Activated CD4-positive, alpha-beta T cell treated with anti-CD3 and anti-CD28 coated beads for 48 hours (primary cell): ENCODE data around the gene PDIA2.
"Not testable (repeated sequence)": the region's sequence is repeated elsewhere in the genome, so short reads cannot be mapped to it uniquely, and the experiment has no call there.

ENCODE experiments used
- DNase-seq: peaks from one replicate; pipeline ENCODE4 v3.0.0-alpha.2; 2020

PDIA2 gene, protein sequence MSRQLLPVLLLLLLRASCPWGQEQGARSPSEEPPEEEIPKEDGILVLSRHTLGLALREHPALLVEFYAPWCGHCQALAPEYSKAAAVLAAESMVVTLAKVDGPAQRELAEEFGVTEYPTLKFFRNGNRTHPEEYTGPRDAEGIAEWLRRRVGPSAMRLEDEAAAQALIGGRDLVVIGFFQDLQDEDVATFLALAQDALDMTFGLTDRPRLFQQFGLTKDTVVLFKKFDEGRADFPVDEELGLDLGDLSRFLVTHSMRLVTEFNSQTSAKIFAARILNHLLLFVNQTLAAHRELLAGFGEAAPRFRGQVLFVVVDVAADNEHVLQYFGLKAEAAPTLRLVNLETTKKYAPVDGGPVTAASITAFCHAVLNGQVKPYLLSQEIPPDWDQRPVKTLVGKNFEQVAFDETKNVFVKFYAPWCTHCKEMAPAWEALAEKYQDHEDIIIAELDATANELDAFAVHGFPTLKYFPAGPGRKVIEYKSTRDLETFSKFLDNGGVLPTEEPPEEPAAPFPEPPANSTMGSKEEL

DNA sequence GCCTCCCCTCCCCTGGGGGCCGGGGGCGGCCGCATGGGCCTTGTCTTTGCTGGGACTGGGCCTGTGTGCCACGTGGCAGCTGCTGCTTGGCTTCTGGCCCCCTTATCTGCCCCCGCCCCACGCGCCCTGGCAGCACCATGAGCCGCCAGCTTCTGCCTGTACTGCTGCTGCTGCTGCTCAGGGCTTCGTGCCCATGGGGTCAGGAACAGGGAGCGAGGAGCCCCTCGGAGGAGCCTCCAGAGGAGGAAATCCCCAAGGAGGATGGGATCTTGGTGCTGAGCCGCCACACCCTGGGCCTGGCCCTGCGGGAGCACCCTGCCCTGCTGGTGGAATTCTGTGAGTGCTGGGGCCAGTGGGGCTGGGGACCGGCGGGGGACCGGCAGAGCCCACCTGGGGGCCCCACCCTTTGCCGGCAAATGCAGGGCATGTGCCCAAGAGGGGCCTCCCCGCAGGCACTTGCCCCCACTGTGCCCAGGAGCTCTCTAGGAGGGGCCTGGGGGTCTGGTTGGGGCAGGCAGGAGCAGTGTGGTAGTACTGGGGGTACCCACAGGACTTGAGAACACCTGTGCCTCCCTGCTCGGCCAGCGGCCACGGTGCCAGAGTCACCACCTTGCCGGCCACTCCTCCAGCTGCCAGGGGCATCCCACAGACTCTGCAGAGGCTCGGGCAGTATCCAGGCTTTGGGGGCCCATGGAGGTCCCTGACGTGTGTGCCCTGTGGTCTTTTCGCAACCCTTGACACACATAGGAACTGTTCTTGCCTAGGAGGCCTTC, at the start of gene PDIA2:
Gene PDIA2, plus strand, starts transcription at position 132 of the 773 bp plus-strand sequence. Its CDS starts 6 bp downstream, at position 138.
- no peak for DNase-seq

DNA sequence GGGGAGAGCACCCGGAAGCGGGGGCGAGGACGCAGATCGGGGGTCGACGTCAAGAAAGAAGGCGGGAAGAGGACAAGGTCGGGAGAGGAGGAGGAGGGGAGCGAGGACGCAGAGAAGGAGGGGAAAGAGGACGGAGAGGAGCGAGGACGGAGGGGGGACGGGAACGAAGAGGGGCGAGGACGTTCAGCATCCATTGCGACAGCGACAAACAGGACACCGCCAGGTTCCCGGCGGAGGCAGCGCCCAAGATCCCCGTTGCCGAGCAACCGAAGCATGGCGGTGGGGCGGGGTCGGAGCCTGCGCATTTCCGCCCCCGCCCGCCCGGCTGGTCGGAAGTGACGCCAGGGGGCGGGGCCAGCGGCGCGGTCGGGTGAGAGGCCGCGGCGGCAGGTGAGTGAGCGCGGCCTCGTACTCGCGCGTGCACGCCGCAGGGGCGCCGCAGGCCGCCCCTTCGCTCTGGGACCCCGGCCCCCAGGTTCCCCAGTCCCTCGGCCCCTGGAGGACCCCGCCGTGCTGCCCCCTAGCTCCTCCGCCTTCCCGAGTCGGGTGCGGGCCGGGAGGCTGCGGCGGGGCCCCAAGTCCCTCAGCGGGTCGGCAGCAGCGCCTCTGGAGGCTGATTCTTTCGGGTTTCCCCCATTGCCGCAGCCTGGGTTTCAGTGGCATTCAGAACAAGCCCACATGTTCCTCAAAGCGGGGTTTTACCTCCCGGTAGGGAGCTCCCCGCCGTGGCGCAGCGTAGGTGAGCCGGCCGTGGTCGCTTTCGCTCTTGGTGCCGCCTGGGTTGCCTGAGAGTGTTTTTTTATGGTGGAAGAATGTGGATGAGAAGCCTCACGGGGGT, 48.3 kb upstream of the PDIA2 start, which contains the start of gene FAM234A:
Gene FAM234A, plus strand, starts transcription at position 354 of the 838 bp plus-strand sequence. CDS start 19,593 bp downstream, outside the sequence.
- DNase-seq, result peak; percentile 97

DNA sequence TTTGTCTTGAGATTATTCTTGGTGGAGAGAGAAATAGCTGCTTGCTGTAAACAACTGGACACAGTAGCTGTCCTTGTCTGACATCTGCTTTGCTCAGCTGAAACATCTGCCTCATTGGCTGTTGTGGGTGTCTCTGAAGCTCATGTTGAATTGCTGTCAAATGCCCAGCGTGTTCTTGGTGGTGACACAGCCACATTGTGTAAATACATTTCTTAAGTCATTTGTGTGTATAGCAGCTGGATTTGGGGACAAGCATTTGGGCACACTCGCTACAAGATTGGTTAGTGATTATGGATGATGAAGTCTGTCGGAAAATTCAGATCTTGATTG, 43.1 kb upstream of the PDIA2 start:
- no peak for DNase-seq

DNA sequence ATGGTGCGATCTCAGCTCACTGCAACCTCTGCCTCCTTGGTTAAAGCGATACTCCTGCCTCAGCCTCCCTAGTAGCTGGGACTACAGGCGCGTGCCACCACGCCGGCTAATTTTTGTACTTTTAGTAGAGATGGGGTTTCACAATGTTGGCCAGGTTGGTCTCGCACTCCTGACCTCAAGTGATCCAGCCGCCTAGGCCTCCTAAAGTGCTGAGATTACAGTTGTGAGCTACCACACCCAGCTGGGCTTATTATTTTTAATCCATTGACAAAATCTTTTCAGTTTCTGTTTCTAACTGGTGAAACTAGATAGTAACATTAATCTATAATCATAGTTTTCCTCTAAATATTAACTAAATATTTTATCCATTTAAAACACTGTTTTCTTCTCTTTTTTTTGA, 42.4 kb upstream of the PDIA2 start:
- DNase-seq, result no peak

DNA sequence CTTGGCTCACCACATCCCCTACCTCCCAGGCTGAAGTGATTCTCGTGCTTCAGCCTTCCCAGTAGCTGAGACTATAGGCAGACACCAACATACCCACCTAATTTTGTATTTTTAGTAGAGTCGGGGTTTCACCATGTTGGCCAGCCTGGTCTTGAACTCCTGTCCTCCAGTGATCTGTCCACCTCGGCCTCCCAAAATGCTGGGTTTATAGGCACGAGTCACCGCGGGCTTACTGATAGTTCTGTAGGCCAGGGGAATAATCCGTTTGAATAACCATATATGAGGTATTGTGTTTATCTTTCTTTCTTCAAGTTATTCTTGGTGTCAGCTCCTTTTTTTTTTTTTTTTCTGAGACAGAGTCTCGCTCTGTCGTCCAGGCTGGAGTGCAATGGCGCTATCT, 40.7 kb upstream of the PDIA2 start:
- DNase-seq, result no peak

DNA sequence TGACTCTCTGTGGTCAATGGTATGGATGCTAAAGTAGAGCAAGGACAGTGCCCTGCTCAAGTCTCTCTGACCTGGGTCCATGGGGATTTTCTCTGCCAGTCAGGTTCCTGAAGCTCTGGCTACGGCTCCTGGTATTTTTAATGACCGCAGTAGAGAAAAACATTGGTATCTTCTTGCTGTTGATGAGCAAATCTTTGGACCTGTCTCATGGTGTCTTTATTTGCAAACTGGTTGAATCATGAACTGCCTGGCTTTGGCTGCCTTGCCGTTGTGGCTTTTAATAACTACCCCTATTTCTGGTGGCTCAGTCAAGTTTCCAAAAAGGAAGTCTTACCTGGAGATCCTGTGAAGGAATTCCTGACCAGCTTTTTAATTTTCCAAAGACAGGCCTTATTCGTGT, 39.6 kb upstream of the PDIA2 start:
- DNase-seq, result no peak

DNA sequence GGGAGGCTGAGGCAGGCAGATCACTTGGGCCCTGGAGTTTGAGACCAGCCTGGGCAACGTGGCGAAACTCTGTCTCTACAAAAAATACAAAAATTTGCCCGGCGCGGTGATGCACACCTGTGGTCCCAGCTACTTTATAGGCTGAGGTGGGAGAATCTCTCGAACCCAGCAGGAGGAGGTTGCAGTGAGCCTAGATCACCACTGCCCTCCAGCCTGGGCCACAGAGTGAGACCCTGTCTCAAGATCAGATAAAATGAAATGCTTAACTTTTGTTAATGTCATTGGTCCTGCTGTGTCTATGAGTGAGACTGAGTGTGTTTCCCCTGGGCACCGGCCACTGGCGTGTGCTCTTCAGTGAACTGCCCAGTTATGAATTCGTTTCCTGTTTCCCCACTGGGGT, 37.9 kb upstream of the PDIA2 start:
- no peak for DNase-seq

DNA sequence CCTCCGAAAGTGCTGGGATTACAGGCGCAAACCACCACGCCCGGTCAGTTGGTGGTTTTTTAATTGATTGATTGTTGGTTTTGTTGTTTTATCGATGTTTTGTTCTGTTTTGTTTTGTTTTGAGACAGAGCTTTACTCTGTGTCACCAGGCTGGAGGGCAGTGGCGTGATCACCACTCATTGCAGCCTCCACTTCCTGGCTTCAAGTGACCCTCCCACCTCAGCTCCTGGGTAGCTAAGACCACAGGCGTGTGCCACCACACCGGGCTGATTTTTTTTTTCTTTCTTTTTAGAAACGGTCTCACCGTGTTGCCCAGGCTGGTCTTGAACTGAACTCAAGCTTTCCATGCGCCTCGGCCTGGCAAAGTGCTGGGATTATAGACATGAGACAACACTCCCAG, 35.9 kb upstream of the PDIA2 start:
- no peak for DNase-seq

DNA sequence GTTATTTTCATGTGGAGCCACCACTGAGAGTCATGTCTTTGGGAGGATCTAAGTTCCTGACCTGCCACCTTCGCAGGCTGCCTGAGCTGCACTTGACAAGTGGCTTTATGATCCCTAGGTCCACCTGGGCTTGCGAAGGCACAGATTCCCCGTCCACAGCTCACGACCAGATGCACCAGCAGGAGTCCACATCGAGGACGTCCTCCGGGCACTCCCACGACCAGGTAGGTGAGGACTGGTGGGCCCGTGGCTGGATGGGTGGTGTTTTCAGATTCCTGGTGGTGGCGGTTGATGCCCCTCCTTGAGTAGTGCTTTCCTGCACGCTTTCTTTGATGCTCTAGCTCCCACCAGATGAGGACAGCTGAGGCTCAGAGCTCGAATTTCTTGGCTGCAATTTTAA, 33.5 kb upstream of the PDIA2 start:
- DNase-seq, result no peak

DNA sequence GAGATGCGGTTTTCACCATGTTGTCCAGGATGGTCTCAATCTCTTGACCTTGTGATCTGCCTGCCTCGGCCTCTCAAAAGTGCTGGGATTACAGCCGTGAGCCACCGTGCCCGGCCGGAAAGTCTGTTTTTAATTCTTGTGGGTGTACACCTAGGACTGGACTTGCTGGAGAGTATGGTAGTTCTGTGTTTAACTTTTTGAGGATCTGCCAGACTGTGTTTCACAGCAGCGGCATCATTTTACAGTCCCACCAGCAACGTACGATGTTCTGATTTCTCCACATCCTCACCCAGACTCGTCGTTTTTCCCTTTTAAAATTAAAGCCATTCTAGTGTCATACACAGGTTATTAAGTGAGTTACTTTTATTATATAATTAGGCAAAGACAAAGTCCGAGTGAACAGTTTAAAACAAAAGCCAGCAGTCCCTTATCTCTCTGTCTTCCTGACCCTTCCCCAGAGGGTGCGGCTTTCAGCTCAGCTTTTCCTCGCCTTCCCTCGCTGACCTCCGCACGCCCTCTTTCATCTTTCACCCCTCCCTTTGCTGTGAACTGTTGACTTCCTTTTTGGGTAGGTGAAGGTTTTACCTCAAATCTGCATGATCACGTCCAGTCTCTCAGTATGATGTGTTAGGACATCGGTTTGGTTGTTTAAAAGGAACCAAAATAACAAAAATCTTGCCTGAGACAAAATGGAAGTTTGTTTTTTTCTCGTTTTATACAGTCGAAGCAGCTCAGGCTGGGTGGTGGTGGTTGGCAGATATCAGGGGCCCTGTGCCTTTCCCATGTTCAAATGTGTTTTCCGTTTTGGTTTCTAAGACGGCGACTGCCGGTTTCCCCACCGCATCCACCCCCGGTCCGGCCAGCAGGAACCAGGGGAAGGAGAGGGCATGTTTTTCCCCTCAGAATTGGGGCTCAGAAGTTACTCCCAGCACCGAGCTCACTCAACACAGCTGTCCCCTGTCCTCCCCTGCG, 30.3 kb upstream of the PDIA2 start:
- peak; percentile 38 for DNase-seq

DNA sequence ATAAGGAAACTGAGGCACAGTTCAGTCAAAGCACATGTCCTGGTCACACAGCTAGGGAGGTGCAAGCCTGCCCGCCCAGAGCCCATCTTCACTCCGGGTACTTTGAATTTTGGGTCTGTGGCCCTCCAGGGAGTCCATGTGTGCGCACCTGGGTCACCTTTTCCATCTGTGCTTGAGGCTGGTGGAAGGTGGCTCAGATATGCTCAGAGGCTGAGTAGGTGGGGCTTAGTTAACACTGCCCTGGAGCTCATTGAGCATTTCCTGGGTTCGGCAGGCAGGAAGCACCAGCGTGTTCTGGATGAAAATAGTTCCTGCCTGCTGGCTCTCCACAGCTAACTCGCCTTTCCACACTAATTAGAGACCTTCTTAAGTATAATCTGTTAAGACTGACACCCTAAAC, 29.1 kb upstream of the PDIA2 start:
- no peak for DNase-seq

DNA sequence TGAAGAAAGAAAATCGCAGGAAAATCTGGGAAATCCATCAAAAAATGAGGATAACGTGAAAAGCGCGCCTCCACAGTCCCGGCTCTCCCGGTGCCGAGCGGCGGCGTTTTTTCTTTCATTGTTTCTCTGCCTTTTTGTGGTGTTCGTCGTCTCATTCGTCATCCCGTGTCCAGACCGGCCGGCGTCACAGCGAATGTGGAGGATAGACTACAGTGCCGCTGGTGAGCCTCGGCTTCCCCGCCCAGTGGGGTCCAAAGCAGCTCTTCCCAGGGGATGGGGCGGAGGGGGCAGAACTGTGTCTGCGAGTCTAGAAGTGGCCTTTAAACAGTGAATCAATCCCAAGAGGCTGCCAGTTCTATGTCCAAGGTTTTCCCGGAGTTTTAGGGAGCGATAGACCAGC, 28.5 kb upstream of the PDIA2 start:
- DNase-seq, result no peak

DNA sequence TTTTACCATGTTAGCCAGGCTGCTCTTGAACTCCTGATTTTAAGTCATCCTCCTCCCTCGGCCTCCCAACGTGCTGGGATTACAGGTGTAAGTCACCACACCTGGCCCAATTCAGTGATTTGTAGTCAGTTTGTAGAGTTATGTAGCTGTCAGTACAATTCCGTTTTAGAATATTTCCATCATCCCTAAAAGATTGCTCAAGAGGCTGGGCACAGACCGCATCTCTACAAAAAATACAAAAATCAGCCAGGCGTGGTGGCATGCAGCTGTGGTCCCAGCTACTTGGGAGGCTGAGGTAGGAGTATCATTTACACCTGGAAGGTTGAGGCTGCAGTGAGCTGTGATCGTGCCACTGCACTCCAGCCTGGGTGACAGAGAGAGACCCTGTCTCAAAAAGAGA, 27.8 kb upstream of the PDIA2 start:
- no peak for DNase-seq

DNA sequence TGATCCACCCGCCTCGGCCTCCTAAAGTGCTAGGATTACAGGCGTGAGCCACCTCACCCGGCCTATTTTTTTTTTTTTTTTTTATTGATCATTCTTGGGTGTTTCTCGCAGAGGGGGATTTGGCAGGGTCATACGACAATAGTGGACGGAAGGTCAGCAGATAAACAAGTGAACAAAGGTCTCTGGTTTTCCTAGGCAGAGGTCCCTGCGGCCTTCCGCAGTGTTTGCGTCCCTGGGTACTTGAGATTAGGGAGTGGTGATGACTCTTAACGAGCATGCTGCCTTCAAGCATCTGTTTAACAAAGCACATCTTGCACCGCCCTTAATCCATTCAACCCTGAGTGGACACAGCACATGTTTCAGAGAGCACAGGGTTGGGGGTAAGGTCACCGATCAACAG, 24.9 kb upstream of the PDIA2 start:
- not testable (repeated sequence) for DNase-seq

DNA sequence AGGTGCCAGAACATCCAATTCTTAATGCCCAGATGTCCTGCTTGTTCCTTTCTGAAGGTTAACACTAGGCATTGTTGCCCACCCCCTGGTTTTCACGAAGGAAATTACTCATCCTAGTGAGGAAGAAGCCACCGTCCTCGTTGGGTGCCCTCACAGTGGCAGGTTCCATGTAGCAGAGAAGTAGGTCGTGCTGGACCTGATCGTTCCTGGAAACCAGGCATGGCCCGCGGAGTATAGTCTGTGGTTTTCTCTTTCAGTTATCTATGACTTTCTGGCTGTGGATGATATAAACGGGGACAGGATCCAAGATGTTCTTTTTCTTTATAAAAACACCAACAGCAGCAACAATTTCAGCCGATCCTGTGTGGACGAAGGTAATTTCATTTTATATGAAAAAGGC, 23.7 kb upstream of the PDIA2 start:
- no peak for DNase-seq

DNA sequence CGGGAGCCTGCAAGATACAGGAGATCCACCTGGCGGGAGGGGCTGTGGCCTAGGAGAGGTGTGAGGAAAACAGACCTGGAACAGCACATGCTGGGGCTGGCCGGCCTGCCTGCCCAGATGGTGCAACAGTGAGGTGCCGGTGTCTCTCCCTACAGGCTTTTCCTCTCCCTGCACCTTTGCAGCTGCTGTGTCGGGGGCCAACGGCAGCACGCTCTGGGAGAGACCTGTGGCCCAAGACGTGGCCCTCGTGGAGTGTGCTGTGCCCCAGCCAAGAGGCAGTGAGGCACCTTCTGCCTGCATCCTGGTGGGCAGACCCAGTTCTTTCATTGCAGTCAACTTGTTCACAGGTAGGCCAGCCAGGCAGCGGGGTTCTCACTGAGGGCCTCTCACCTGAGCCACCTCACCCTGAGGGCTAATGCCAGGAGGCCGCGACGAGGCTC, 23.1 kb upstream of the PDIA2 start:
- no peak for DNase-seq

DNA sequence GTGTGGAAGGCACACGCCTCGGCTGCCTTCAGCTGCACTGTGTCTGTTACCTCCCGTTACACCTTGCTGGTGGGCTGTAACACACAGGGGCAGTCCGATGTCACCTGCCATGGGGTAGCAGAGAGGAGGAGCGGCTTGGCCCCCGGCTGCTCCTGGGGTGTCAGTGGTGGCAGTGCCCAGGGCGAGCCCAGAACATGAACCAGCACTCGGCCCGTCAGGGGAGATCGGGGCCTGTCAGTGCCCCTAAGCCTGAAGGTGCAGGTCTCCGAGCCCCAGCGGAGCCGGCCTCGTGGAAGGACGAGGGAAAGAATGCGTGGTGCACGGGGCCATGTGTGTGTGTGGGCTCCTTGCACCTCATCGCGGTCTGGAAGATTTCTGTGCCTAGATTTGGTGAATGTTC, 22.6 kb upstream of the PDIA2 start:
- no peak for DNase-seq

DNA sequence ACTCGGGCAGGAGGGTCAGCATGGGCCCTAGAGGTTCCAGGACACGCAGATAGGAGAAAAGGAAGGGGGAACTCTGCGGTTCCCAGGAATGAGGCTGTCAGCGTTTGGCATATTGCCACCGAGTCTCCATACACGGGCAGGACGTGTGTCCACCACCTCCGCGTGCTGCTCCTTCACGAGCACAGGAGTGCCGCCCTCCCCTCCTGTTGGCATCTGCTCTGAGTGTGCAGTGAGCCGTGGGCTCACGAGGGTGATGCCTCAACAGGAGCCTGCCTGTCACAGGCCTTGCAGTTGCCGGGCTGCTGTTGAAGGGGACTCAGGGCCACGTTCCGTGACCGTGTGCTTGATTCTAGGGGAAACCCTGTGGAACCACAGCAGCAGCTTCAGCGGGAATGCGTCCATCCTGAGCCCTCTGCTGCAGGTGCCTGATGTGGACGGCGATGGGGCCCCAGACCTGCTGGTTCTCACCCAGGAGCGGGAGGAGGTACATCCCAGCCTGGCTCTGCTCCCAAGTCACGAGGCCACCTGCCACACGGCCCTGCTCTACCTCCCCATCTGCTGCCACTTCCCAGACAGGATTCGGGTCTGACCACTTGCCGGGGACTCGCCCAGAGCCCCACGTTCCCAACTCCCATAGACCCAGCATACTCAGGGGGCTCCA, 21.8 kb upstream of the PDIA2 start:
- DNase-seq, result no peak

DNA sequence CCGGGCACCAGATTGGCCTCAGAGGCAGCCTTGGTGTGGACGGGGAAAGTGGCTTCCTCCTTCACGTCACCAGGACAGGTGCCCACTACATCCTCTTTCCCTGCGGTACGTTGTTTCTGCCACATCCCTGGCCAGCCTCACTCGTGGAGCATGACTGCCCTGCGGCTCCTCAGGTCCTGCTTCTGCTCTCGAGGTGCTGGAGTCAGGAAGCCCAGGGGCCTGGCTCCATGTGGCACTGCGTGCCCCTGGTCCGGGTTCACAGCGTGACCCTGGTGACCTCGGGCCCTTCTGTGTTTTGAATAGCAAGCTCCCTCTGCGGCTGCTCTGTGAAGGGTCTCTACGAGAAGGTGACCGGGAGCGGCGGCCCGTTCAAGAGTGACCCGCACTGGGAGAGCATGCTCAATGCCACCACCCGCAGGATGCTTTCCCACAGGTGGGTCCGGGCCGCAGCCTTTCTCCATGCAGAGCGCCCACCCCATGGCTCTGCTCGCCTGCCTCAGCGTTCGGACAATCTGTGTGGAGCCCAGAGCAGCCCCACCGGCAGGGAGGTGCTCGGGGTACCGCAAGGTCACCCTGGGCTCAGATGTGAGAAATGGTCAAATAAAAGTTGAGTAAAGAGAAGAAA, 20.7 kb upstream of the PDIA2 start:
- no peak for DNase-seq

DNA sequence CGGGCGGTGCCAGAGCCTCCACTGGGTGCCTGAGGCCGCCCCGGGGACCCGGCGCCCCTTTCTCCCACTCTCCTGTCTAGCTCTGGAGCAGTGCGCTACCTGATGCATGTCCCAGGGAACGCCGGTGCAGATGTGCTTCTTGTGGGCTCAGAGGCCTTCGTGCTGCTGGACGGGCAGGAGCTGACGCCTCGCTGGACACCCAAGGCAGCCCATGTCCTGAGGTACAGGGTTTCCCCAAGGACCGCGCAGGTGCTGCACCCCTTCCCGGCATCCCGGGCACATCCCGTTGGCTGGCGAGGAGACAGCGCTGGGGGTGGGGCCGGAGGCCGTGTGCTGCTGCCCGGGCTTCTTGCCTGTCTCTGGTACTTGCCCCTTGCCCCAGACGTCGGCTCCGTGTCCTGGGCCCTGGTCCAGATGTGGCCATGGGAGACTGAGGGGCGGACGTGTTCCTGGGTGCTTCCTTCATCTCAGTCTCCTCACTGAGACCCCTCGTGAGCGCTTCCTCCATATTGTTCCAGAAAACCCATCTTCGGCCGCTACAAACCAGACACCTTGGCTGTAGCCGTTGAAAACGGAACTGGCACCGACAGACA, 19.7 kb upstream of the PDIA2 start:
- DNase-seq, result no peak
